NT2/D1 (cell line): ENCODE measurements around the gene COTL1.

Experiments
- SUZ12 ChIP-seq: IDR thresholded peaks from 2 replicates; pipeline ENCODE4 v1.6.1; 2011; ENCODE audit not compliant: insufficient read length, insufficient read depth; ENCODE audit errors: extremely low read depth
- YY1 ChIP-seq: IDR thresholded peaks from 2 replicates; pipeline ENCODE4 v1.6.1; 2011; ENCODE audit not compliant: insufficient read length, insufficient read depth
- ZNF274 ChIP-seq: IDR thresholded peaks from 2 replicates; pipeline ENCODE4 v1.6.1; 2011; ENCODE audit warnings: mild to moderate bottlenecking, low read depth, low read length

DNA sequence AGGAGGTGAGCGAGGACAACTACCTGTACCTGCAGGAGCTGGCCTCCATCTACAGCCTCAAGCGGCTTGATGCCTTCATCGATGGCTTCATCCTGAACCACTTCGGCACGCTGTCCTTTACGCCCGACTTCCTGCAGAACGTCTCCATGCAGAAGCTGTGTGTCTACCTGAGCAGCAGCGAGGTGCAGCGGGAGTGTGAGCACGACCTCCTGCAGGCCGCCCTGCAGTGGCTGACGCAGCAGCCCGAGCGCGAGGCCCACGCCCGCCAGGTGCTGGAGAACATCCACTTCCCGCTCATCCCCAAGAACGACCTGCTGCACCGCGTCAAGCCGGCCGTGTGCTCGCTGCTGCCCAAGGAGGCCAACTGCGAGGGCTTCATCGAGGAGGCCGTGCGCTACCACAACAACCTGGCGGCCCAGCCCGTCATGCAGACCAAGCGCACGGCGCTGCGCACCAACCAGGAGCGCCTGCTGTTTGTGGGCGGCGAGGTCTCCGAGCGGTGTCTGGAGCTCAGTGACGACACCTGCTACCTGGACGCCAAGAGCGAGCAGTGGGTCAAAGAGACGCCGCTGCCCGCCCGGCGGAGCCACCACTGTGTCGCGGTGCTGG is 39.5 kb upstream of the COTL1 start:
- no peak for TF ChIP-seq YY1
- no peak for TF ChIP-seq ZNF274
- TF ChIP-seq SUZ12, result no peak
